Endothelial cell of umbilical vein (primary cell): Measurements from ENCODE around the gene SPINT1. TPM values are rescaled to one million over a fixed set of nuclear protein-coding genes. Genes with fewer than 3 reads are reported as not detected.

Experiments
- BruUV-seq: library from RNA; stranded (reverse); fragments of 400-500 nt; replicated peaks from 2 replicates; lab custom pipeline; 2021; lab: Mats Ljungman, UMichigan
- CTCF ChIA-PET: fragments of 300-600, 350-600 bp; sonication (Branson Sonifier 250); formaldehyde crosslinking; loops from one replicate; lab custom pipeline; 2021; ENCODE audit warnings: antibody characterized with exemption, inconsistent platforms; lab: Charles Lee
- POLR2A ChIA-PET: fragments of 300-600, 350-600 bp; sonication (Branson Sonifier 250); formaldehyde crosslinking; loops from one replicate; lab custom pipeline; 2021; ENCODE audit warnings: antibody characterized with exemption, inconsistent platforms; lab: Charles Lee
- DNase-seq: peaks from one replicate; pipeline ENCODE4 v3.0.0-alpha.2; 2011; ENCODE audit warnings: low read depth, low spot score
- FAIRE-seq: peaks from 2 replicates; lab custom pipeline; 2011; peaks lifted over from hg19 to GRCh38; lab: Jason Lieb, UNC
- H2AFZ ChIP-seq: 2 replicates; pipeline ENCODE4 v1.6.0; 2012; ENCODE audit warnings: low read depth, low read length, control low read depth, inconsistent platforms
- H3K27ac ChIP-seq: 2 replicates; pipeline ENCODE4 v1.5.1; 2011; ENCODE audit warnings: low read depth, mild to moderate bottlenecking, control low read depth, low read length, moderate library complexity; ENCODE audit not compliant: insufficient read depth
- H3K27me3 ChIP-seq, 2 experiments: 2 replicates each; pipeline versions ENCODE4 v1.6.0 to v1.6.1; 2011; ENCODE audit warnings: low read length in 2 of 2, mixed read lengths in 1 of 2; ENCODE audit not compliant: control insufficient read depth in 2 of 2, insufficient read depth in 2 of 2
- H3K36me3 ChIP-seq, 2 experiments: 2 replicates in 1 of 2; 3 replicates in 1 of 2; pipeline ENCODE4 v1.5.1; 2011; ENCODE audit warnings: low read length in 2 of 2, mild to moderate bottlenecking in 1 of 2, moderate library complexity in 1 of 2; ENCODE audit not compliant: control insufficient read depth in 2 of 2, insufficient read depth in 2 of 2; ENCODE audit errors: extremely low read depth in 1 of 2
- H3K4me1 ChIP-seq: 3 replicates; pipeline ENCODE4 v1.5.1; 2011; ENCODE audit warnings: mild to moderate bottlenecking, low read length; ENCODE audit not compliant: control insufficient read depth, insufficient read depth; ENCODE audit errors: extremely low read depth
- H3K4me2 ChIP-seq: 2 replicates; pipeline ENCODE4 v1.6.1; 2011; ENCODE audit warnings: low read length, control low read depth, mixed read lengths; ENCODE audit not compliant: insufficient read depth
- H3K4me3 ChIP-seq, 3 experiments: fragments of 200-600 bp in 1 of 3; sonication (generic), shearing (Covaris generic) in 1 of 3; replicated peaks in 1 of 3; 2 replicates each; pipeline ENCODE4 v1.5.1; 2011 to 2016; ENCODE audit warnings: control low read depth in 3 of 3, low read length in 3 of 3, mild to moderate bottlenecking in 2 of 3, inconsistent platforms in 1 of 3, low read depth in 1 of 3, moderate library complexity in 1 of 3; ENCODE audit not compliant: insufficient read depth in 1 of 3
- H3K79me2 ChIP-seq: 2 replicates; pipeline ENCODE4 v1.6.0; 2012; ENCODE audit warnings: low read length, inconsistent platforms; ENCODE audit not compliant: control insufficient read depth, insufficient read depth
- H3K9ac ChIP-seq: replicated peaks from 2 replicates; pipeline ENCODE3; 2011; ENCODE audit warnings: low read length, control low read depth; ENCODE audit not compliant: insufficient read depth; ENCODE audit errors: extremely low read depth
- H3K9me1 ChIP-seq: replicated peaks from 3 replicates; pipeline ENCODE4 v1.6.0; 2011; ENCODE audit warnings: mild to moderate bottlenecking, low read length; ENCODE audit not compliant: control insufficient read depth, insufficient read depth; ENCODE audit errors: extremely low read depth
- H3K9me3 ChIP-seq: replicated peaks from 2 replicates; pipeline ENCODE4 v1.5.1; 2012; ENCODE audit warnings: low read length, inconsistent platforms; ENCODE audit not compliant: control insufficient read depth, insufficient read depth
- H4K20me1 ChIP-seq: replicated peaks from 2 replicates; pipeline ENCODE3; 2011; ENCODE audit warnings: mild to moderate bottlenecking, low read length; ENCODE audit not compliant: control insufficient read depth, insufficient read depth; ENCODE audit errors: extremely low read depth
- CTCF ChIP-seq, 2 donors: IDR thresholded peaks; 1 replicate in 1 of 2; 2 replicates in 1 of 2; pipeline ENCODE4 v1.5.1; 2011; ENCODE audit warnings: low read length in 2 of 2, mild to moderate bottlenecking in 2 of 2, moderate library complexity in 2 of 2, control low read depth in 1 of 2, inconsistent platforms in 1 of 2, low read depth in 1 of 2; ENCODE audit not compliant: insufficient read depth in 1 of 2; ENCODE audit errors: extremely low read depth in 1 of 2
- EZH2 ChIP-seq: IDR thresholded peaks from 2 replicates; pipeline ENCODE4 v1.6.1; 2012; ENCODE audit warnings: borderline replicate concordance, low read depth, mild to moderate bottlenecking, moderate library complexity, low read length, inconsistent platforms; ENCODE audit not compliant: severe bottlenecking
- FOS ChIP-seq: IDR thresholded peaks from 2 replicates; pipeline ENCODE4 v1.6.1; 2011; ENCODE audit warnings: mild to moderate bottlenecking, low read length, moderate library complexity, borderline replicate concordance; ENCODE audit not compliant: insufficient read depth
- GATA2 ChIP-seq: IDR thresholded peaks from 2 replicates; pipeline ENCODE4 v1.7.0; 2011; ENCODE audit warnings: low read depth, mild to moderate bottlenecking, moderate library complexity, mixed read lengths, low read length; ENCODE audit not compliant: insufficient read length, insufficient read depth
- JUN ChIP-seq: IDR thresholded peaks from 2 replicates; pipeline ENCODE4 v1.6.1; 2011; ENCODE audit warnings: borderline replicate concordance, low read depth; ENCODE audit not compliant: insufficient read length, insufficient read depth
- MAX ChIP-seq: IDR thresholded peaks from 2 replicates; pipeline ENCODE4 v1.6.1; 2011; ENCODE audit not compliant: insufficient read depth, insufficient read length
- MYC ChIP-seq: IDR thresholded peaks from one replicate; pipeline ENCODE4 v1.6.1; 2011; ENCODE audit warnings: mild to moderate bottlenecking, low read depth, low read length
- POLR2A ChIP-seq: IDR thresholded peaks from 2 replicates; pipeline ENCODE4 v1.6.1; 2012; ENCODE audit warnings: low read depth, mild to moderate bottlenecking, control low read depth, low read length
- POLR2AphosphoS5 ChIP-seq: IDR thresholded peaks from 2 replicates; pipeline ENCODE4 v1.6.1; 2012; ENCODE audit warnings: low read depth, mild to moderate bottlenecking, control low read depth, low read length, moderate library complexity; ENCODE audit not compliant: insufficient read depth
- dilution Hi-C: fragments of 300-500 bp; cut with MboI; formaldehyde crosslinking; loops from one replicate; pipeline ENCODE4 v1.15.0; 2019; ENCODE audit warnings: low sequenced_read_pairs; ENCODE audit not compliant: extremely low pct_ligation_motif_present
- intact Hi-C: fragments of 100-400 bp; cut with micrococcal nuclease; formaldehyde crosslinking; loops from one replicate; pipeline ENCODE4 v1.10.0; 2022
- polyA plus RNA-seq, 4 experiments: library from polyadenylated mRNA; depleted of rRNA in 3 of 4; stranded (reverse) in 3 of 4; unstranded in 1 of 4; fragments of >200 nt; gene quantifications; 2 replicates each; pipeline versions ENCODE4 v1.2.1 to v1.2.3, GENCODE V29; 2011 to 2012; ENCODE audit warnings: missing spikeins in 1 of 4
- total RNA-seq: library from RNA; stranded (reverse); gene quantifications from 2 replicates; pipeline ENCODE4 v1.2.3, GENCODE V29; 2021

Gene SPINT1
- total and polyA plus RNA-seq, 2 donors (not counting 3 experiments of a cell fraction or from before 2014, with no cell fraction given) = 4.1 to 4.2 TPM

GRCh38 chr15:40845036-40845435, 1.2 kb downstream of the SPINT1 start:
- Histone ChIP-seq H3K4me1 (peaks cover 5% of the 10 kb centered on the region), H3K4me3 (peak overlapping the region in 1 of 3 experiments; percentile 39), H3K4me2 (no peak overlapping the region), H3K9me1 (no peaks in the 10 kb centered on the region), H3K79me2 (no peaks in the 10 kb centered on the region), H3K9ac (no peak overlapping the region), H2AFZ (peak overlapping the region; percentile 6), H3K9me3 (no peaks in the 10 kb centered on the region), H3K36me3 (no peaks in the 10 kb centered on the region), H3K27ac (no peak overlapping the region), H4K20me1 (no peaks in the 10 kb centered on the region), H3K27me3 (peaks cover 11% of the 10 kb centered on the region in 2 experiments)
- dilution Hi-C loops = no loop called here
- intact Hi-C loops = no loop called here
- TF ChIP-seq EZH2 = no peak
- TF ChIP-seq FOS = no peak
- no peak for TF ChIP-seq GATA2
- TF ChIP-seq MAX = no peak
- no peak for TF ChIP-seq JUN
- no peak for TF ChIP-seq CTCF (IDR thresholded peaks at IDR 0.05; ENCODE audit: extremely low read depth in 1 of 2, insufficient read depth in 1 of 2, low read depth in 1 of 2, low read length in 2 of 2)
- no peak for TF ChIP-seq POLR2A
- no peak for TF ChIP-seq MYC
- no peak for TF ChIP-seq POLR2AphosphoS5
- BruUV-seq = no TSS peak
- FAIRE-seq = no peak
- CTCF ChIA-PET = interaction anchor here (1.1 to 8.3 kb wide), 5 partner anchors 10 to 60 kb away, joined by 3 to 71 read pairs (median 6); no protein-coding TSS in a partner anchor
- POLR2A ChIA-PET = no interaction called here
- no peak for DNase-seq
